Skeletal muscle cell (primary cell): ENCODE data around the gene SEPTIN5.
A peak's percentile ranks its signal among the peaks of the same experiment; 100 is the strongest.
"Not testable (repeated sequence)": the region's sequence is repeated elsewhere in the genome, so short reads cannot be mapped to it uniquely, and the experiment has no call there.

Source experiments
- DNase-seq: peaks from one replicate; pipeline ENCODE4 v3.0.0-alpha.2; 2010; ENCODE audit warnings: low read depth
- H3K4me3 ChIP-seq: 2 replicates; pipeline ENCODE4 v1.5.1; 2011; ENCODE audit warnings: low read depth, mild to moderate bottlenecking, control low read depth, low read length, moderate library complexity

The SEPTIN5 gene

DNA sequence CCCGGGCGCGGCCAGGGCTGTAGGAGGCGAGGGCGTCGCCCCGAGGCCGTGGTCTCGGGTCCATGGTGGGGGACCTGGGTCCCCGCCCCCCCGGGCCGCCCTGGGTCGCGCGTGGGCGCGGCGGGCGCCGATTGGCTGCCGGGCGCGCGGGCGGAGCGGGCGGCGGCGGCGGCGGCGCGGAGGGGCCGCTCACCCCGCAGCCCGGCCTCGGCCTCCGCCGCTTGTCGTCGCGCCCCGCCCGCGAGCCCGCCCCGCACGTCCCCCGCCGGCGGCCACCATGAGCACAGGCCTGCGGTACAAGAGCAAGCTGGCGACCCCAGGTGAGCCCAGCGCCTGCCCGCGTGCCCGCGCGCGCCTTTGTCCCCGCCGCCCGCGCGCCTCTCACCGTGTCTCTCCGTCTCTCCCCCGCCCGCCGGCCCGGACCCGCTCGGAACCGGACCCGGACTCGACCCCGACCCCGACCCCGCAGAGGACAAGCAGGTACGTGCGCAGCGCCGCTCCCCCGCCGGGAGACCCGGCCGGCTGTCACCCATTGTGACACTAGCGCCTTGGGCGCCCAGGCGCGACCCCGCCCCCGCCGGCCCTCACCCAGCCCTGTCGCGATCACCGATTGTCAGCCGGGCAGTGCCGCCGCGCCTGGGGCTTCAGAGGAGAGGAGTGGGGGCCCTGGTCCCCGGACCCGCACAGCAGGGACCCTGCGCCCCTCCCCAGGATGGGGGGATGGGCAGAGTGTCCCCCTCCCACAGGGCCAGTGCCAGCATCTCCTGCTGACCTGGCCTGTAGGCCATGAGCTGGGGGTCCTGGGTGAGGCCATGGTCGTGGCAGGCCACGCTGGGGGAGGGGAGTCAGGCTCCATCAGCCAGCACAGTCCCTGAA, at the start of gene SEPTIN5:
TSS of gene SEPTIN5 (plus strand) at position 192 of the 876 bp plus-strand sequence. CDS start at position 278, 86 bp downstream.
- no peak for DNase-seq
- peak within 1 kb of the TSS; percentile 71 for H3K4me3 ChIP-seq

- DNase-seq = no peak
- no peak overlapping the region for H3K4me3 ChIP-seq
Measured at GRCh38 chr22:19664951-19665783, 49.1 kb upstream of the SEPTIN5 start.

DNA sequence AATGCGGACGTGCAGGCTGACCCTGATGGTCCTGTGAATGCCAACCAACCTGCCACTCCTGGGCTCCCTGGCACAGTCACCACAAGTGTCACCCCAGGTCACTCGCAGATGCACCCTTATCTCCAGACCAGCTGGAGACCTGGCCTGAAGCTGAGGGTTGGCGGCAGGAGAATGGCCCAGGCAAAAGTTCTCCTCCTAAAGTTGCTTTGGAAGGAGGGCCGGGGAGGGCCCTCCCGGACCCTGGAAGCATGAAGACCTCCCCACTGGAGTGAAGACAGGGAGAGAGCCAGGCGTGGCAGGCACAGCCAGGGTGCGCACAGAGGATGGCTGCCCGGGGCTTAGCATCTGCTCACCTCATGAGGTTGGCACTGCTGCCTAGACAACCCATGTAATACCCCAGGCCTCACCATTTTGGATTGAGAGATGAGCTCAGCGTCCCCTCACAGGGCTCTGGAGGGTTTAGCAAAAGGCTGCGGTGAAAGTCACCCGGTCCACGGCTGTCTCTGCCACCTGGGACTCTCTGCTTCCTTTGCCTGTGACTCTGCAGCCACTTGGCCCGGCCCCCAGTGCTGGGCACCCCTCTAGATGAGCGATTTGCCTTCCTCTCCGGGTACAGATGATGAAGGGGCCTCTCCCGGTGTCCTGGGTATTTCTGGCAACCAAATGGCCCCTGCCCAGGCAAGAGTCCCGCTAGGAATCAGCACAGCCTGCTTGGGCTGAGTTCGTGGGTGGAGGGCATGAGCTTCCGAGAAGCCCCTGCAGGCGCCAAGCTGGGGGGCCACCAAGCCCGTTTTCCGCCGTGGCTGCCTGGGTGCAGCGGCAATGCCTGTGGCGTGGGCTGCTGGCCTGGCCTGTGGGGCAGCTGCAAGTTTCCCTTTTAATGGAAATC, 48.3 kb upstream of the SEPTIN5 start:
- H3K4me3 ChIP-seq = no peak overlapping the region
- no peak for DNase-seq

DNA sequence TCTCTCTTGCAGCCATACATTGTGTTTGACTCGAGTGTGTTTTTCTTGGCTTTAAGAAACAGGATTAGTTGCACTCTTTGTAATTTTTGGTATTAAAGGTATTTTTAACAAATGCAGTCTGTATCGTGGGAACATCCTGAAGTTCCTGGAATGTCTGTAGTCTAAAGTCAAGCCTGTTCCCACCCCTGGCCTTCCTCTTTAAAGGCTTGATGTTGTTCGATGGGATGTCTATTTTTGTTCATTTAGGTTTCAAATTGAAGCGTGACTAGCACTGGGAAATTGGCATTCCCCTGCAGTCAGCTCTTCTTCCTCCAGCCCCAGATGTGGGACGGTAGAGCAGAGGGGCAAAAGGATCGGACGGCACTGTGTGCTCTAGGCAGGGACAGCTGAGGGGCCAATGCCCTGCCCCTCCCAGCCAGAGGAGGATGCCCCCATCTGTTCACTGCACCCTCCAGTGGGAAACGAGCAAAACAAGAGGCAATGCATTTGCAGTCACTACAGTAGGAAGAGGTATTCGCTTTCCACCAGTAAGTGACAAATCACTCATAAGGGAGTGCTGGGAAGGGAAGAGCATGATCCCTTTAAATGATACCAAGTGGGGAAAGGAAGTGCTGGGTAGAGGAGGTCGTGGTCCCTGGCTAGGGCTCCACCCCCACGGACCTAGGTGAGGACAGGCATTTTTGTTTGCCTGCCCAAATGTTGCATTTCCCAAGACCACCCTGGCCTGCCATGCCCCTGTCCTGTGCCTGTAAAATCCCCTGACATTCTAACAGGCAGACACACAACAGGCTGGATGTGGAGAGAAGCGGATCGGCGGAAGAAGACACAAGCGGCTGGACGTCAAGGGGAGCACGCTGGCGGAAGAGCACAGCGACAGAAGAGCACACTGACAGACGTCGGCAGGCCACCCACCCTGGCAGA, 47.4 kb upstream of the SEPTIN5 start:
- H3K4me3 ChIP-seq = no peak overlapping the region
- DNase-seq = peak; percentile 45

DNA sequence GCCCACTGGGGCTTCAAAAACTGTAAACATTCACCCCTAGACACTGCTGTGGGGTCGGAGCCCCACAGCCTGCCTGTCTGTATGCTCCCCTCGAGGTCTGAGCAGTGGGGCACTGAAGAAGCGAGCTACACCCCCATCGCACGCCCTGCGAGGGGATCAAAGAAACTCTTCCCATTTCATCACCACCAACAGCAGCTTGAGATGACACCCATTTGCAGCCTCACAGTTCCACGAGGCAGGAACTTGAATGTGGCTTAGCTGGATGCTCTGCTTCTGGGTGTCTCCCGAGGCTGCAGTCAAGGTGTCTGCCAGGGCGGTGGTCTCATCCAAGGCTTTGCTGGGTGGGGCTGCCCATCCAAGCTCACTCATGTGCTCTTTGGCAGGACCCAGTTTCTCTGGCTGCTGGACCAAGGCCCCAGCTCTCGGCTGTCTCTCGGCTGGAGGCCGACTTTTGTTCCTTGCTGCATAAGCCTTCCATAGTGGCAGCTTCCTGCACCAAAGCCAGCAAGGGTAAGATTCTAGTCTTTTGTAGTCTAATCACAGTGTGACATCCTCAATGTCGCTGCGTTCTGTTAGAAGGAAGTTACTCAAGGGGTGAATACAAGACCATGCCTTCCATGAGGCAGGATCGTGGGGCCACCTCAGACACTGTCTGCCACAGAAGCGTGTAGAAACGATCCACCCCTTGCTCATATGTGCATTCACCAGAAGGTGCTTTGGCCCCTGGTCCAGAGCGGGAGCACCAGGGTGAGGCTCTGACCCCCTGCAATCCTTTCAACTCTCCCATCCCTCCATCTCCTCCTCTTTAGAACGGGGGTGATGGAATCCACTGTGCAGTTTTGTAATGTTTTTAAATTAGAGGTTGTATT, 46.2 kb upstream of the SEPTIN5 start:
- DNase-seq = no peak
- H3K4me3 ChIP-seq = no peak overlapping the region

DNA sequence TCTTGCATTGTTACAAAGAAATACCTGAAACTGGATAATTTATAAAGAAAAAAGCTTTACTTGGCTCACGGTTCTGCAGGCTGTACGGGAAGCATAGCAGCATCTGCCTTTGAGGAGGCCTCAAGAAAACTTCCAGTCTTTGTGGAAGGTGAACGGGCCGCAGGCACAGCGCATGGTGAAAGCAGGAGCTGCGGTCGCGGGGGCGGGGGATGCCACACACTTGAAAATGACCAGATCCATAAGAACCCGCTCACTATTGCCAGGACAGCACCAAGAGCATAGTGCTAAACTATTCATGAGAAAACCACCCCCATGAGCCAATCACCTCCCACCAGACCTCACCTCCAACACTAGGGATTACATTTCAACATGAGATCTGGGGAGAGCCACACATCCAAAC, 45.6 kb upstream of the SEPTIN5 start:
- DNase-seq = no peak

GRCh38 chr22:19669570-19669969, 44.7 kb upstream of the SEPTIN5 start:
- no peak overlapping the region for H3K4me3 ChIP-seq
- no peak for DNase-seq

More for the DNA sequence above, 45.6 kb upstream of the SEPTIN5 start:
- H3K4me3 ChIP-seq = no peak overlapping the region

- DNase-seq = no peak
- H3K4me3 ChIP-seq = no peak overlapping the region
Measured at GRCh38 chr22:19671316-19671715, 43.0 kb upstream of the SEPTIN5 start.

- no peak overlapping the region for H3K4me3 ChIP-seq
- DNase-seq = no peak
Measured at GRCh38 chr22:19672054-19672776, 42.1 kb upstream of the SEPTIN5 start.

DNA sequence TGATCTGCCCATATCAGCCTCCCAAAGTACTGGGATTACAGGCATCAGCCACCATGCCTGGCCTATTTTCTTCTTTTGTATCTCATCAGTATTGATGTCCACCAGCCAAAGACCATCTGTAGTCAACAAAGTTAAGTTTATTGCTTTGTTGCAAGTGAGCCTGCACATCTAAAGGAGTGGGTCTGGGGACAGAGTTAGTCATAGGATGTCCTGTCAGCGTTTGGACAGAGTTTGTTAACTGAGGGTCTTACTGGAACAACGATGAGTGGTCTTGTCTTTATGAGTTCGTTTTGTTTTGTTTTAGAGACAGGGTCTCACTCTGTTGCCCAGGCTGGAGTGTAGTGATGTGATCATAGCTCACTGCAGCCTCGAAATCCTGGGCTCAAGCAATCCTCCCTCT, 40.6 kb upstream of the SEPTIN5 start:
- no peak overlapping the region for H3K4me3 ChIP-seq
- DNase-seq = no peak

DNA sequence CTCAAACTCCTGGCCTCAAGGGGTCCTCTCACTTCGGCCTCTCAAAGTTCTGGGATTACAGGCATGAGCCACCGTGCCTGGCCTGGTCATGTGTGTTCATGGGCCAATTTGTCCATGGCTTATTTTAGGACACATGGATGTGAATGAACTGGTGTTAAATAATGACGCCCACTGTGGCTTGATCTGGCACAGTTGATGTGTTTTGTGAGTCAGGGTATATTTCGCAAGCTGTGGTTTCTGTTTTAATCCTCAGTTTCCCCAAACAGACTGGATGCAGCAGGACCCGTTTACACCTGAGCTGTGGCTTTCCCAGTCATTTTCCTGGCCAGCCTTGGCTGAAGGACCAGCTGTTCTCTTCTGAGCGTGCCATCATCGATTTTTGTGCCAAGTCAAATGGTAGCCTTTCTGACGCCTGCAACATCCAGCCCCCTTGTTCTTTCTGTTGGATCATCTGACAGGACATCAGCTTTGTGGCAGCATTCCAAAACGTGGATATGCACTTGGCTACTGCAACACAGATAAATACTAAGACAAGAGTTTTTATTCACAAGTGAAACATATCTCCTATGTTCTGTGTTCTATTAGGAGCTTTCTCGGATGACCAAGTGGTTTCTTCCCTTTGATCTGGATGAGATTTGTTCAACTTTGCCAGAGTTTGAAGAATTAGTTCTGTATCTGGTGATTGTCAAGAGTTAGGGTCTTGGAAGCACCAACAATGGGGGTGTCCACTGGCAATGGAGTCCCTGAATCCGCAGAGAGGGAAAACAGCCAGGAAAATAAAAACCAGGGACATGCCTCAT, 40.0 kb upstream of the SEPTIN5 start:
- no peak overlapping the region for H3K4me3 ChIP-seq
- DNase-seq = peak; percentile 36

- no peak overlapping the region for H3K4me3 ChIP-seq
- DNase-seq = no peak
Measured at GRCh38 chr22:19674929-19675253, 39.4 kb upstream of the SEPTIN5 start.

GRCh38 chr22:19675428-19675827, 38.9 kb upstream of the SEPTIN5 start:
- H3K4me3 ChIP-seq = no peak overlapping the region

GRCh38 chr22:19676437-19676836, 37.9 kb upstream of the SEPTIN5 start:
- H3K4me3 ChIP-seq, DNase-seq: not testable (repeated sequence)

More at GRCh38 chr22:19675428-19675827, 38.9 kb upstream of the SEPTIN5 start:
- no peak for DNase-seq

DNA sequence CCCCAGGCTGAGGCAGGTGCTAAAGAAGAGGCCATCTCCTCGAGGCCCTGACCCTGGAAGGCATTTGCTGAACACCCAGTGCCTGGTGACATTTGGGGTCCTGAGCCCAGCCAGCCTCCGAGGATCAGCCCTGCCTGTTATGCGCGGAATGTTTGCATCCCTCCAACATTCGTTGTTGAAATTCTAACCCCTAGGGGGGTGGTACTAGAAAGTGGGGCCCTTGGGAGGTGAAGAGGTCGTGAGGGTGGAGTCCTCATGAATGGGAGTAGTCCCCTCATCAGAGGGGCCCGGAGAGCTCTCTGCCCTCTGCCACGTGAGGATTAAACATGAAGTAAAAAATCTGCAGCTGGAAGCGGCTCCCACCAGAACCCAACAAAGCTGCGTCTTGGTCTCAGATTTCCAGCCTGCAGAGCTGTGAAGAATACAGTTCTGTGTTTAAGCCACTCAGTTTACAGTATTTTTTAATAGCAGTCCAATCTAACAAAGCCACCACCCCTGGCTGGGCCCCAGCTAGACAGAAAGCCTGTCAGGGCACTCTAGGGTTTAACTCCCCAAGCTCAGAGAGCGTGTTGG, 35.3 kb upstream of the SEPTIN5 start:
- no peak overlapping the region for H3K4me3 ChIP-seq
- no peak for DNase-seq

DNA sequence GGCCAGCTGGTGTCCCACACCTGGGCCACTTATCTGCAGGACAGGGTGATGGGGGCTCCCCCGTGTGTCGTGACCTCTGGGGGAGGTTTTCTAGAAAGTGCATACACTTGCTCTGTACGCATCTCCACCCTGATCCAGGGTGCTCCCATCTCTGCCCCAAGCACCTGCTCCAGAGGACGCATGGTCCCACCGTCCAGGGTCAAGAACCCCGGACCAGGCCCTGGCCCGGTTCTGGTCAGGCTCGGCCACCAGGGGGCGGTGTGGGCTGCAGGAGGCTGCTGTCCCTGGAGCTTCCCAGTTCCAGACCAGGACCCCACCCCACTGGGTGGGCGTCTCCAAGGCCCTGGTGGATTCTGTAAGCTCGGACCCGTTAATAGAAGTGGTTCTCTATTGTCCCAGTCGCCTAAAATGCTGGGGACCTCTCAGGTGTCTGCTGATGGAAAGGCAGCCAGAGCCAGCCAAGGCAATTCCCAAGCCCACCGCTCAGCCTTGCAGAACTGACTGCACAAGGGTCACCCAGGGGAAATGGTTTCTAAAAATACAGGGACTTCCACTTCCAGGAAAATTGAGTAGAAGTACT, 34.7 kb upstream of the SEPTIN5 start:
- DNase-seq = no peak
- no peak overlapping the region for H3K4me3 ChIP-seq
